DMS53 treated with DMSO at 0.1 percent for 48 hours (cell line): ENCODE data around the gene OR52E1.
"Not testable (repeated sequence)": the region's sequence is repeated elsewhere in the genome, so short reads cannot be mapped to it uniquely, and the experiment has no call there.

ENCODE experiments used
- DNase-seq: peaks from one replicate; lab custom pipeline; 2025; ENCODE audit not compliant: unreplicated experiment; lab: John Stamatoyannopoulos, UW

OR52E1 gene

DNA sequence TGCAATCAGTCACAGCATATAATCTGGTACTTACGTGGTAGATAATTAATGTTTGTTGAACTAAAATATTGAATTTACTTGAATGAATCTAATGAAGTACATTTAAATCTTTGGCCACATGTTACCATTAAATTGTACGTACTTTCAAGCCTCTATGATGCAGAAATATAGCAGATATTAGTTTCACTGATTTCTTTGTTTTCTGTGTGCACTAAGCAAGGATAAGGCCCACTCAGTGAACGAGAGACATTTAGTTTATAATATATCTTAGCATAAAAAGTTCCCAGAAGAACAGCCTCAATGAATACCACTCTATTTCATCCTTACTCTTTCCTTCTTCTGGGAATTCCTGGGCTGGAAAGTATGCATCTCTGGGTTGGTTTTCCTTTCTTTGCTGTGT is at the start of gene OR52E1:
Gene OR52E1 (plus strand): TSS at position 301 of the 400 bp plus-strand sequence.
- DNase-seq: no peak

DNA sequence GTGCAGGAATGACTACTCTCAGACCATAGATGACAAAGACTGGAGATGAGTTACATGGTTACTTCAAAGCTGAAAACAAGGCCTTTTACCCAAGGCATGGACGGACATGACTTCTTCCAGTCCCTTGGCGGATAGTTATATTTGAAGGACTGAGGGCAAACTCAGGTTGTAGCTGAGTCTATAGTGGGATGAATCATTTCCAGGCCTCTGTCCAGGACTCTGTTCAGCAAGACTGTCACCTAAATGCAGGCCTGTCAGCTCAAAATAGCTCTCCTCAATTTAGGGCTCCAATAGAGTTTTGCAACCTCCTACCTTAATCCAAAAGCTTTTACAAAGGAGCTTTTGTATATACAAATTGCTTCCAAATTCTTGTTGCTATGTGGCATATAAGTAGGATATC is 47.4 kb upstream of the OR52E1 start:
- no peak for DNase-seq

DNA sequence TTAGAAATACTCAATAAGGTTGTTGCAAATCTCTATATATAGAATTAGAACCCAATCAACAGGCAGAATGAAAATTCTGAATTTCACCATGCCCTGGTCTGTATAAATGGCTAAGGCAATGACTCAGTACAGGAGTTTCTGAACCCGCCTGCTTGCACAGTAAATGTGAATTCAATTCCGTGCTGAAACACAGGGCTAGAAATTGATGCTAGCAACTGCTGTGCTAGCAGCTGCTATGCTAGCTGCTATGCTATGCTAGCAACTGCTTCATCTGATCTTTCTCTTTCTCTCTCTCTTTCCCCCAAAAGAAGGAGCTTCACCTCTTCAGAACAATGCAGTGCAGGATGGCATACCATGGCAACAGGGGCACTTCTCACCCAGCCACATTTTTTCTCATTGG is 32.7 kb upstream of the OR52E1 start:
- DNase-seq: no peak

DNA sequence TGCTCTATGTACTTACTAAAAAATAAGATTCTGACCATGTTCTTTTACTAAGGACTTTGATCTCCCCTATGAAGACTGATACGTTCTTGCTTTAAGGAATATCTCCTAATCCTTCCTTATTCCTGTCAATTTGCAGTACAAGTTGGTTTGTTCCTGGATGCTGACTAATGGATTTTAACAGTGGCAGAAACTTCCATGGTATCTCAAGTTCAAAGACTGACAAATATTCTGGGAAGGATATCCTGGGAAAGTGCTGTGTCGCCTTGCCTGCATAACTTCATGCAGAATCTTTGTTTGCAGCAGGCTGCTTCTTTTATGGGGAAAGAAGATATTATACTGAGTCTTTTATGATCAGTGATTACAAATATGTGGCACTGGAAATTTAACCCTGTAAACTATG is 31.4 kb upstream of the OR52E1 start:
- no peak for DNase-seq

DNA sequence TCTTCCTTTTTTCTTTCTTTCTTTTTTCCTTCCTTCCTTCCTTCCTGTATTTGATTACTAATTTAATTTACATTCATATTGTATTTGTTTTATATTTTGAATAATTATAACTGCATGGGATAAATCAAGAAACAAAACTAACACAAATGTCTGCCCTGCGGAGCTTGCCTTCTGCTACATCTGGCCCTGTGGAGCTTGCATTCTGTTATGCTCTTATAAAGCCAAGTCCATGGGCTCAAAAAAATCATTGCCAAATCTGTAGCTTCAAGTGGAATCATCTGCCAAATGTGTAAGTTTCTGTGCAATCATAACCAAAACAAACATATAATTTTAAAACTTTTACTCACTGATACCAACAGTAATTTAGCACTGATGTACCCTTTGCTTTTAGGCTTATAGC is 31.0 kb upstream of the OR52E1 start:
- DNase-seq: no peak

DNA sequence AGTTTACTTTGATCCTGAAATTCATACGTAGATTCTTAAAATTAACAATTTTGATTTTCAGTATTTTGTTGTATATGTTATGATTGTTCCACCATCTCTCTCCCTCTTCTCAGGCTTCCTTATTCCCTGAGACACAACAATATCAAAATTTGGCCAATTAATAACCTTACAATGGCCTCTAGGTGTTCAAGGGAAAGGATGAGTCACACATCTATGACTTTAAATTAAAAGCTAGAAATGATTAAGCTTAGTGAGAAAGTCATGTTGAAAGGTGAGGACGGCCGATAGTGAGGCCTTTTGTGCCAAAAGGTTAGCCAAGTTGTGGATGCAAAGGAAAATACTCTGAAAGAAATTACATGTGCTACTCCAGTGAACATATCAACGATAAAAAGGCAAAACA is 28.5 kb upstream of the OR52E1 start:
- no peak for DNase-seq

DNA sequence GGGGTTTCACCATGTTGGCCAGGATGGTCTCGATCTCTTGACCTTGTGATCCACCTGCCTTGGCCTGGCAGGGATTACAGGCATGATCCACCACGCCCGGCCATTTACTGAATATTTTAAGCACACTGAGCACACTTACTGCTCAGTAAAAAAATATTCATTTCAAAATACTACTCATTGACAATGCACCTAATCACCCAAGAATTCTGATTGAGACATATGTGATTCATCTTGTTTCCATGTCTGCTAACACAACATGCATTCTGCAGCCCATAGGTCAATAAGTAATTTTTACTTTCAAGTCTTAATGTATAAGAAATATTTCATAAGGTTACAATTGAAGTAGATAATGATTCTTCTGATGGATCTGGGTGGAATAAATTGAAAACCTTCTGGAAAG is 27.3 kb upstream of the OR52E1 start:
- no peak for DNase-seq

DNA sequence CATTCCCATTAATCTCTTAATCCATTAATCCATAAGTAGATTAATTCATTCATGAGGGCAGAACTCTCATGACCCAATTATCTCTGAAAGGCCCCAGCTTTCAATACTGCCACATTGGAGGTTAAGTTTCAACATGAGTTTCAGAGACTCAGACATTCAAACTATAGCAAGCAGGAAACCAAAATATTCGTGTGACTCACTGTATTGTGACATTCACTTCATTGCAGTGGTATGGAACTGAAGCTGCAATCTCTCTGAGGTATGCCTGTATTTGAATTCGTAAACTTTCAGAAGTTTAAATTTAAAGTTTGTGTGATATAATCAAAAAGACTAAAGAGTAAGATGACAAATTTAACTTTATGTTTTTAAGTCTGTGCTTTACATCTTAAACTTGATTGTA is 26.0 kb upstream of the OR52E1 start:
- no peak for DNase-seq

DNA sequence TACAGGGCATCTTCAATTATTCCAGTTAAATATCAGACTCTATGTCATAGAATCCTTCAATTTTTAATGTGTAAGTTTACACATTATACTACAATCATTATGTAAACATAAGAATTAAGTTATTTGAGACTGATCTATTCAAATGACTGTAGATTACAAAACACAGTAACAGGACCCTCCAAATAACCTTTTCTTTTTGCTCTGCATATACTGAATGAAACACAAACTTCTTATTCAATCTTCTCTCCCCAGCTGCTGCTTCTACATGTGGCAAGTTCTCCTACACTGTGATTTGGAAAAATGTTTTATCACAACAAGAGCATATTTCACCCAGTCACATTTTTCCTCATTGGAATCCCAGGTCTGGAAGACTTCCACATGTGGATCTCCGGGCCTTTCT is 23.1 kb upstream of the OR52E1 start, which contains the start of gene OR52J3:
Gene OR52J3 (plus strand): TSS at position 301 of the 400 bp plus-strand sequence. CDS start 0 bp downstream, at position 301.
- DNase-seq: no peak

DNA sequence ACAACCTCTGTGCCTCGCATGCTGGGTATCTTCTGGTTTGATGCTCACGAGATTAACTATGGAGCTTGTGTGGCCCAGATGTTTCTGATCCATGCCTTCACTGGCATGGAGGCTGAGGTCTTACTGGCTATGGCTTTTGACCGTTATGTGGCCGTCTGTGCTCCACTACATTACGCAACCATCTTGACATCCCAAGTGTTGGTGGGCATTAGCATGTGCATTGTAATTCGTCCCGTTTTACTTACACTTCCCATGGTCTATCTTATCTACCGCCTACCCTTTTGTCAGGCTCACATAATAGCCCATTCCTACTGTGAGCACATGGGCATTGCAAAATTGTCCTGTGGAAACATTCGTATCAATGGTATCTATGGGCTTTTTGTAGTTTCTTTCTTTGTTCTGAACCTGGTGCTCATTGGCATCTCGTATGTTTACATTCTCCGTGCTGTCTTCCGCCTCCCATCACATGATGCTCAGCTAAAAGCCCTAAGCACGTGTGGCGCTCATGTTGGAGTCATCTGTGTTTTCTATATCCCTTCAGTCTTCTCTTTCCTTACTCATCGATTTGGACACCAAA is 22.5 kb upstream of the OR52E1 start:
- DNase-seq: no peak

DNA sequence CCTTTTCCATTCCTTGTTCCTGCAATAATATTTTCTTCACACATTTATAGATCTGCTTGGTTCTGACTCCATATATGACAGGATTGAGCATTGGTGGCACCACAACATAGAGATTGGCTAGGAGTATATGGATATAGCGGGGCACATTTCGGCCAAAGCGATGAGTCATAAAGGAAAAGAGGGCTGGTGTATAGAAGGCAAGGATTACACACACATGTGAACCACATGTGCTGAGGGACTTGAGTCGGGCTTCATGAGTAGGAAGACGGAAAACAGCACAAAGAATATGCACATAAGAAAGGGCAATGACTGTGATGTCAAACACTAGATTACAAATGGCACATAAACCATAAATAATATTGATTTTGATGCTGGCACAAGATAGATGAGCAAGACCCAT is 10.7 kb upstream of the OR52E1 start:
- not testable (repeated sequence) for DNase-seq

DNA sequence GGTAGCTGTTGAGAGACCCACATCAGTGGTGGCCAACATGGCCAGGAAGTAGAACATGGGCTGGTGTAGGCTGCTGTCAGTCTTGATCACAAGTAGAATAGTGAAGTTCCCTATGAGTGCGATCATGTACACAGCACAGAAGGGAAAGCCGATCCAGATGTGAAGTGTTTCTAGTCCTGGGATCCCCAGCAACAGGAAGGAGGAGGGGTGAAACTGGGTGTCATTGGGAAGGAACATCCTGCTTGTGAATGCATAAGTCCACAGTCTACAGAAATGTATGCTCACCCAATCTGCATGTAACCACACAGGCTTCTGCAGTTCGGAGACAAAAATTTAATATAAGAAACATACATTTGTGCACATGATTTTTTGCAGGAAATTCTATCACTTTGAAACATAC is 10.0 kb upstream of the OR52E1 start, which contains the start of gene OR52E2:
Gene OR52E2 (minus strand): TSS at position 237 of the 400 bp plus-strand sequence. CDS start 0 bp downstream, at position 237.
- DNase-seq: no peak

DNA sequence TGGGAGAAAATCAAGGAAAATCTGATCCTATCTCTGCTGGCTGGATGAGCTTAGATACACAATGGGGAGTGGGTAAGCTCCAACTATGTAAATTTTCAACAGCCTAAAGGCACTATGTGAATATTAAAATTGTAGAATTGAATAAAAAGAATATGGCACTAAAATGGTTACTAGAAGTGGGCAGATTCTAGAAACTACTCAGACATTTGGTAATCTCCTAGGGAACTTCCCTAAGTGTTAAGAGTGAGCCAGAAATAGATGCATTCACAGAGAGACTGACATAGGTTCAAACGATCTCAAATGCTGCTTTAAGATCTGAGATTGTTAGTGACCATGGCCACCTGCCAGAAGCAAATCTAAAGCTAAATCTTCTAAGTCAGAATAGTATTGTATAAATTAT is 4.3 kb upstream of the OR52E1 start:
- DNase-seq: no peak

DNA sequence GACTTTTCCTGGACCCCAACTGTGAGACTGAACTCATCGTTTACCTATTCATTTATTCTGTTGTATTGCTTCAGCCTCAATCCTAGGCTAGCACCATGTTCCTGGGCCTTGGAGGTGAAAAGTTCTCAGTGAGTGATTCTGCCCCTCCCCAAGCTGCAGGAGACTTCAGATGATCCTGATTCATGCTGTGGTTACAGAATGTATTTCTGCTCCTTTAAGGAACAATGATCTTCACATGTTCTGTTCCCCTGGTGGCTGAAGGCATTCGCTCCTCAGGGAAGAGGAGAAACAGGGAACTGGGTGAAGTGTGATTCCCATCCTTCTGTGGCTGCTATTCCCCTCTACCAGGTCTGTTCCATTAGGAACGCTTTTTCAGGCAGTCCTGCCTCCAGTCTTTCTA is 2.4 kb downstream of the OR52E1 start:
- no peak for DNase-seq

DNA sequence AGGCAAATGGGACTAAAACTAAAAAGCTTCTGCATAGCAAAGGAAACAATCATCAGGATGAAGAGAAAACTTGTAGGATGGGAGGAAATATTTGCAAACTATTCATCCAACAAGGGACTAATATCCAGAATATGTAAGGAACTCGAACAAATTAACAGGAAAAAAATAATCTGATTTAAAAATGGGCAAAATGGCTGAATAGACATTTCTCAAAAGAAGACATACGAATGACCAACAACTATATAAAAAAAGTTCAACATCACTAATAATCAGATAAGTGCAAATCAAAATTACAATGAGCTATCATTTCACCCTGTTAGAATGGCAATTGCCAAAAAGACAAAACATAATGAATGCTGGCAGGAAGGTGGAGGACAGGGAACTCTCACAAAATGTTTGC is 12.0 kb downstream of the OR52E1 start:
- DNase-seq: no peak

DNA sequence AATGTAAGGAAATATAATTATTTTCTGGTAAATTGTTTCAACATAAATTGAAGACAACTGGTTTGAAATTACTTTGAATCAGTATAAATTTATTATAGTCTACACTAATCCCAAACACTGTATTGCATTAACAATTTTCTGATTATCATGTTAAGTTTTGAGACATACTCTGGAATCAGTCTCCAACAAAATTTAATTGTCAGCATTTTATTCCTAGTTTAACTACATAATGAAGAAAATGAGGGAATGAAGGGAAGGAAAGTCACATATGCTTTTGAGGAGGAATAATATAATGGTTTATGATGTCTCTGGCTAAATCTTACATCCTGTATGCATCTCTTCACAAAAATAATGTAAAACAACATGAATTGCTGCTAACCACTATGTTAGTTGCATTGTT is 14.2 kb downstream of the OR52E1 start:
- no peak for DNase-seq

DNA sequence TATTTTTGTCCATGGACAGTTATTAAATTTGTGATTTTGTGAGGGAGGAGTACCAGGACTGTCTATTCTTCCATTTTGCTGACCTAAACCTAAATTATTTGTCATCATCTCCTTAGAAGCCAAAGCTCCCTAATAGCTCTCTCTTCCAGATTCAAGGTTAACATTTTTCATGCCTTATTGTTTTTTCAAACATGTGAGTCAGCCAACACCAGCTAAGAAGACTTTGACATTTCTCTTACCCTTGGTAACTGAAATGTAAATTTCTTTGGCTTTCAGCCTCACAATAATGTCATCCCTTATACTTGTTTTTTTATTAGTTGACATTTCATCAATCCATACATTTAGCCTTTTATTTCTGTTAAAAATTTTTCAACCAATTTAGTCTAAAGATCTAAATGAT is 19.2 kb downstream of the OR52E1 start:
- no peak for DNase-seq

DNA sequence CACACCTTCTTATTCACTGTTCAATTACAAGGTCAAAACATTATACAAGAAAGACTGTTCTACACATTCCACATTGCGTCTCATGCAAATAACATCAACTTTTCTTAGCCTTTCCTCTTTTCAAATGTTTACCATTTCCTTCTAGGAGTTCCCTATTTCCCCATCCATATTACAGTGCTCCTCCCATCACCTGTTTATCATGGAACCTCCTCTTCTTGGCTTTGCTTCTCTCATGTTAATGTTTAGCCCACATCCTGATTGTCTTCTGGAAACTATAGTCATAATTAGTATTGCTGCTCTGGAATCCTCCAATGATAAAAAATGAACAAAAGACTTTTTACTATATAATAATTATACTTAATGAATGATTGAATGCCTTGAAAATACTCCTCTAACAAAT is 21.3 kb downstream of the OR52E1 start:
- peak; percentile 1 for DNase-seq

DNA sequence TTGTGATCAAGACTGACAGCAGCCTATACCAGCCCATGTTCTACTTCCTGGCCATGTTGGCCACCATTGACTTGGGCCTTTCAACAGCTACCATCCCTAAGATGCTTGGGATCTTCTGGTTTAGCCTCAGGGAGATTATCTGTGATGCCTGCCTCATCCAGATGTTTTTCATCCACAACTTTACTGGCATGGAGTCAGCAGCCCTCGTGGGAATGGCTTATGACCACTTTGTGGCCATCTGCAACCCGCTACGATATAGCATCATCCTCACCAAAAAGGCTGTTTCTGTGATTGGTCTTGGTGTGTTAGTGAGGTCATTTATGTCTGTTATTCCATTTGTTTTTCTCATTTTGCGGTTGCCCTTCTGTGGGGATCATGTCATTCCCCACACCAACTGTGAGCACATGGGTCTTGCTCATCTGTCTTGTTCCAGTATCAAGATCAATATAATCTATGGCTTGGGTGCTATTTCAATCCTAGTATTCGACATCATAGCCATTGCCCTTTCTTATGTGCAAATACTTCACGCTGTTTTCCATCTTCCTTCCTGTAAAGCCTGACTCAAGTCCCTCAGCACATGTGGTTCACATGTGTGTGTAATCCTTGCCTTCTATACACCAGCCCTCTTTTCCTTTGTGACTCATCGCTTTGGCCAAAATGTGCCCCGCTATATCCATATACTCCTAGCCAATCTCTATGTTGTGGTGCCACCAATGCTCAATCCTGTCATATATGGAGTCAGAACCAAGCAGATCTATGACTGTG is 23.6 kb downstream of the OR52E1 start:
- DNase-seq: no peak

DNA sequence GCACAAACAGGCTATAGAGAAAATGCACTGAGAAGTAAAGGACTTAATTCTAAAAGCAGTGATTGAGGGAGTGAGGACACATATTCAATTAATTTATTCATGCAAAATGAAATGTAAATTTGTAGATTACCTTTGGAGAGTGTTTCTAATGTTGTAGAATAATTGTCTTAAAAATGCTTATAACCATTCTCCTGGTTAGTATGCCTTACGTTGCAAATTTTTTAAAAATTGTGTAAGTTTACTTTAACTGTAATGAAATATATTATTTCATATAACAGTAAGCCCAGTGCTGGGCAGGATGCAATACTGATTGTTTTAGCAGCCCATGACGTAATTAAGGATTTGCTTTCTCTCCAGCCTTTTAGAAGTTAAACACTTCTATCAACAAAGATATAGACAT is 26.6 kb downstream of the OR52E1 start:
- DNase-seq: no peak

DNA sequence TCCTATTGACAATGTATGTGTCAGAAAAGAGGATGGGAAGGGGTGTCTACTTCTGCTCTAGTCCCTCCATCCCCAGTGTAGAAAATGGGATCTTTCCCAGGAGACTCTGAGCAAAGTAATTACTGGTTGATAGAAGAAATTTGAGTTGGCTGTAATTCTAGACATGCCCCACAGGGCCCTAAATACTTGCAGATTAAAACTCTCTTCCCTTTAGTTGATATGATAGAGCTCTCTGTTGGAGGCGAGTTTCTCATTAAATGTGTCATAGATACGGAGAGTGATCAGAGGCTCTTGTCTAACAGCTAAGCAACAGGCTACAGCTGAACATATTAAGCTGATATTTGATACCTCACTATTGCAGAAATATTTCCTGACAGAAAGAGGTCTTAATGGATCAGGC is 32.9 kb downstream of the OR52E1 start:
- DNase-seq: no peak

DNA sequence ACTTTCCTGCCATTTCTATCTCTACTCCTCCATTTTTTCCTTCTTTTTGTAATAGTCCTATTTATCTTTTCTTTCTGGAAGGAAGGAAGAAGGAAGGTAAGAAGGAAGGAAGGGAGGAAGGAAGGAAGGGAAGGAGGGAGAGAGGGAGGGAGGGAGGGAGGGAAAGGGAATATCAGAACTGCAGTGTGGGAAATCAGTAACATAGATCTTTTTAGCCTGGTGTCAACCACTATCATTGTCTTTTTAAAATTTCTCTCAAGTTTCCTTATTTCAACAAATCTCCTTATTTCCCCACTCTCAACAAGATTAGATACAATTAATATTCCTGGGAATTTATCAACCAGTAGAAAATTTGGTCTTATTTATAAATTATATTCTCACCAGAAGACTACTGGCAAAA is 33.7 kb downstream of the OR52E1 start:
- no peak for DNase-seq

DNA sequence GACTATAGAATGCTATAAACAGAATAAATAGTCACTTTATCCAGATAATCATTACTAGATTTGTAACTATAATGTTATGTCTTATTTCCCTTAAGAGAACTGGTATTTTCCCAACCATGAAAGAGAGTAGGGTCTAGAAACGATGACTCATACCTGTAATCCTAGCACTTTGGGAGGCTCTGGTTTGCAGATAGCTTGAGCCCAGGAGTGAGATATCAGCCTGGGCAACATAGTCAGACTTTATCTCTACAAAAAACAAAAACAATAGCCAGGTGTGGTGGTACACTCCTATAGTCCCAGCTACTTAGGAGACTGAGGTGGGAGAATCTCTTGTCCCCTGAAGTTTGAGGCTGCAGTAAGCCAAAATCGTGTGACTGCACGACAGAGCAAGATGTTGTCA is 37.9 kb downstream of the OR52E1 start:
- DNase-seq: peak; percentile 30
